SW480 (cell line): Measurements from ENCODE around the gene ATP6V1E1.
A peak's percentile ranks its signal among the peaks of the same experiment; 100 is the strongest.
"Not testable (repeated sequence)": the region's sequence is repeated elsewhere in the genome, so short reads cannot be mapped to it uniquely, and the experiment has no call there.

ENCODE experiments used
- DNase-seq: peaks from one replicate; pipeline ENCODE4 v3.0.0-alpha.2; 2016; ENCODE audit warnings: low spot score

The ATP6V1E1 gene

GRCh38 chr22:17628406-17629172 is at the start of gene ATP6V1E1:
ATP6V1E1 (minus strand) TSS chr22:17628749; CDS start chr22:17628635, 114 bp downstream.
- peak; percentile 95 for DNase-seq

DNA sequence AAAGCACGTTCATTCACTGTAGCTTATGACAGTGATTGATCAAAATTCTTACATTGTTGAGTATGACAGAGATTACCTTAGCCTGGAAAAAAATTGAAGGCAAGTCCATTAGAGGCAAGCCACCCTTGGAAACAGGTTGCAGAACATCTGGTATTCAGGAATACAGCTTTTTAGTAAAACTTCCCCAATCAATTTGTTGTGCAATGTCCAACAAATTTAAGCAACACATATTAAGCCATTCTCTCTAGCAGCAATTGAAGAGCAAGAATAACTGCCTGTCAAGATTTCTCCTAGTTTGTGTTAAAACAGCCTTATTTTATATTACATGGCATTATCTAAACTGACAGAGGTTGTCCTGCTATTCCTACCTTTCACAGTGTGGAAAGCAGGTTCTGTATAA is 47.0 kb upstream of the ATP6V1E1 start:
- DNase-seq, result no peak

DNA sequence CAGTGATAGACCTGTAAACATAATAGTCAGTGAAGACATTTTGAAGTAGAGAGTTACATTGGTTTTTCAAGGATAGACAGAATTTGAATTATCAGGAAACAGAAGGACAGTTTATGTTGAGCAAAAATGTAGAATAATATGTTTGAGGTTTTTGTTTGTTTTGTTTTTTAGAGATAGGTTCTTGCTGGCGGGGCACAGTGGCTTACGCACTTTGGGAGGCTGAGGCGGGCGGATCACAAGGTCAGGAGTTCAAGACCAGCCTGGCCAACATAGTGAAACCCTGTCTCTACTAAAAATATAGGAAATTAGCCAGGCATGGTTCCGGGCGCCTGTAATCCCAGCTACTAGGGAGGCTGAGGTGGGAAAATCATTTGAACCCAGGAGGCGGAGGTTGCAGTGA is 45.6 kb upstream of the ATP6V1E1 start:
- no peak for DNase-seq

DNA sequence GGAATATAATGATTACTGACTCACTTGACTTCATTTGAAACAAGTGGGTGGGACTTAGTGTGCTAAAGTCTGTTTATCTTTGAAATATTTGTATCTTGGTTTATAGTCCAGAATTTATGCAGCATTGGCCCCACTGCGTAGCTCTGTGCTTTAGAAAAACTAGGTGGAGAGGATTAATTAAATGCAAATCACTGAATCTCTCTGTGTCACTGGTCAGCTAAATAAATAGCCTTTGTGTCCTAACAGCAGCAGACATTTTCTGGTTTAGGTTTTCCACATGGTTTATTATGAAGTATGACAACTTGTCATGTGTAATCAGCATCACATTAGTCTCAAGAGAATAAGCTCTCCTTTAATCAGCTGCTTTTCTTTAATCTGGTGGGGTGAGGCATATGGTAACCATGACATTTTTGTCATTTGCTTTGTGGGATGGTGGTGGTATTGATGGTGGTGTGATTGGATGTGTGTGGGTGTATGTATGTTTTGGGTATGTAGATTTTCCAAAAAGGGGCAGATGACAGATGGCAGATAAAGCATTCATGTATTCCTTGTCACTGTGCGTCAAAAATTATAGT is 44.0 kb upstream of the ATP6V1E1 start:
- no peak for DNase-seq

- not testable (repeated sequence) for DNase-seq
These were observed 43.1 kb upstream of the ATP6V1E1 start for GRCh38 chr22:17671521-17672092.

GRCh38 chr22:17665854-17666253 is 37.3 kb upstream of the ATP6V1E1 start:
- DNase-seq, result no peak

DNA sequence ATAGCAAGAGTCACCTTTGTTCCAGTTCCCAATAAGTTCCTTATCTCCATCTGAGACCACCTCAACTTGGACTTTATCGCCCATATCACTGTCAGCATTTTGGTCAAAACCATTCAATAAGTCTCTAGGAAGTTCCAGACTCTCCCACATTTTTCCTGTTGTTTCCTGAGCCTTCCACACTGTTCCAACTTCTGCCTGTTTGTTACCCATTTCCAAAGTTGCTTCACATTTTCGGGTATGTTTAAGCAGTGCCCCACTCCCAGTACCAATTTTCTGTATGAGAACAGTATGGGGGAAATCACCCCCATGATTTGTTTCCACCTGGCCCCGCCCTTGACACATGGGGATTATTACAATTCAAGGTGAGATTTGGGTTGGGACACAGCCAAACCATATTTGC is 36.7 kb upstream of the ATP6V1E1 start:
- DNase-seq, result no peak

GRCh38 chr22:17664414-17665055 is 36.0 kb upstream of the ATP6V1E1 start:
- no peak for DNase-seq

- no peak for DNase-seq
These were observed 28.4 kb upstream of the ATP6V1E1 start for GRCh38 chr22:17656870-17657395.

DNA sequence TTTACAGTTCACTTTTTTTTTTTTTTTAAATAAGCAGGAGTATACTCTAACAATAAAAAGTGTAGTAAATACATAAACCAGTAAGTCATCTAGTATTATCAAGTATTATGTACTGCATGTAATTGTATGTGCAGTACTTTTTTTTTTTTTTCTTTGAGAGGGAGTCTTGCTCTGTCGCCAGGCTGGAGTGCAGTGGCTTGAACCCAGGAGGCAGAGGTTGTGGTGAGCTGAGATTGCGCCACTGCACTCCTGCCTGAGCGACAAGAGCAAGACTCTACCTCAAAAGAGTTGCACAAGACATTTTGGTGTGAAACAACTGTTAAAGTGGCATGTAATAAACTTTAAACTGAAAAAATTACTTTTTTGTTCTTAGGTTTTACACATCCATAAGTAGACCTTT is 26.7 kb upstream of the ATP6V1E1 start:
- no peak for DNase-seq

GRCh38 chr22:17648569-17648968 is 20.0 kb upstream of the ATP6V1E1 start:
- no peak for DNase-seq

GRCh38 chr22:17647991-17648390 is 19.4 kb upstream of the ATP6V1E1 start:
- DNase-seq, result no peak

DNA sequence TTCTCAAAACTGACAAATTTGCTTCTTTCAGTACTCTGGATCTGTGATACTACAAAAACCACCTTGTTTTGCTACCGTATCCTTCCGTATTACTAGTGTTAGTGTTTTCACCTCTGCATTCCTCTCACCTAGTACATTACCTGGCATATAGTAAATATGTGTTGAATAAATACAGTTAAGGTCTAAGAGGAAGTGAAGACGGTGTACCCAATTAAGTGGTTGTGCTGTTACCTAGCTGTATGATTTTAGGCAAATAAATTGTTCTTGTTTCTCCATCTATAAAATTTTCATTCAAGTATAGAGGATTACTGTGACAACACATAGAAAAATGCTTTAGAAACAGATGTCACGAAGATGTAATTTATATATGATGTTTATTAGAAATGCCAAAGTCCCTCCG is 18.9 kb upstream of the ATP6V1E1 start:
- DNase-seq, result no peak

GRCh38 chr22:17642357-17642756 is 13.8 kb upstream of the ATP6V1E1 start:
- not testable (repeated sequence) for DNase-seq

- no peak for DNase-seq
These were observed 12.7 kb upstream of the ATP6V1E1 start for GRCh38 chr22:17641269-17641668.

DNA sequence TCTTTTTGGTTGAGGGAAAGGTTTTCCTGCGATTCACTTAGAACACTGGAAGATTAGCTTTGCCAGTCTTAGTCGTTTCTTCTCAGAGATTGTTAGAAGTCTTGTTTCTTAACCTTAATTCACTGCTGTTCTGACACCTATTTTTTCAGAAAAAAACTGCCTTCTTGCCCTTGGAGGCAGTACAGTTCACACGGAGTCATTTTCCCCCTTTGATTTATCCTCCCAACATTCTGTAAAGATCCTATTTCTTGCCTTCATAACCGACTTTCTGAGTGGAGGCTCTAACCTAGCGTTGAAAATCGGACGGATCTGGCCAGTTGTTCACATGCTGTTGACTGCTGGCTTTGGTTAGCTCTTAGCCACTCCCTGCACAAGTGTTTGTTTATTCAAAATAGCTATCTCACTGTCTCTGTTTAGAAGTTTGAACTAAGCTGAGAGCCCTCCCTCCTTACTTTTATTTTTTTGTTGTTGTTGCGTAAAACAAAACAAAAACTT is 10.7 kb upstream of the ATP6V1E1 start:
- DNase-seq, result peak; percentile 63

DNA sequence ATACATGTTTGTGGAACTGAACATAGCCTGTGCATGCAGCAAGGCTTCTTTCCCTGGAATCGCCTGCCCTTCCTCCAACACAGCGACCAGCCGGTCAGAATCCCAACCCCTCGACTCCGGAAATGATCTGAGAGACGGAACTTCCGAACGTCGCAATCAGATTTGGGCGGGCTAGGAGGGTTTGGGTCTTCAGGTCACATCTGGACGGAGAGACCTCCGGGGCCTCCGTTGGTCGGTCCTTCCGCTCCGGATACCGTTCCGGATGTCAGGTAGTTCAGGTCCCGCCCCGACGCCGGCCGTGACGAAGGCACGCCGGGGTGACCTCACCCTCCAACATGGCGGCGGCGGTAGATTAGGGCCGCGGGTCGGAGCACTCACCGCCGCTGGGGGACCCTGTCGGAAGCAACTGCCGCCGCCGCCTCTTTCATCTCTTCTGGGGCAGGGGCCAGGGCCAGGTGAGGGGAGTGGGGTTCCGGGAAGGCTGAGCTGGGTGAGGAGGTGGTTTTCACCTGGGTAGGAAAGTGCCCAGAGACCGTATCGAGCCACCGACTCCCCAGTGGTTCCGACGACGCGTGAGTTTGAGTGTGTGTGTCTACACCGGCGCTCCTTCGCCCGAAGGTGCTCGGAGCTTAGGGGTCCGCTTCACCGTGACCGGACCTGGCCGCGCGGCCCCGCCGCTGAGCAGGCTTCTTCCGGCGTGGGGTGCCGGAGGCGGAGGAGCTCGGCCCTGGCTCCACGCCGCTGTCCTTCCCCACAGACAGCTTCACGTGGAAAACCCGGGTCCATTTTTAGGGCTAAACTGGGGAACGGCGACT is 10.1 kb upstream of the ATP6V1E1 start, which contains the start of gene BCL2L13:
Gene BCL2L13 (plus strand): TSS at position 326 of the 815 bp plus-strand sequence. CDS start 16,955 bp downstream, outside the sequence.
- DNase-seq, result peak; percentile 88

DNA sequence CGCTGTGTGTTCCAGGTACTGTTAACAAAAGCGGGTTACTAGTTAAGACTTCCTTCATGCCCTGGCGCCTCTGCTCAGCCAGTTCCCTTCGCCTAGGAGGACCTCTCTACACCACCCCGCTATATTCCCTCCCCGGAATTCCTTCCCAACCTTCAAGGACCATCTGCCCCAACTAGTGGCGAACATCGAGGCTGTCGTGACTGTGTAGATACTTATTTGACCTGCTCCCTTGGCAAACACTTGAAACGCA is 9.6 kb upstream of the ATP6V1E1 start:
- no peak for DNase-seq

- no peak for DNase-seq
These were observed 9.1 kb upstream of the ATP6V1E1 start for GRCh38 chr22:17637490-17638181.

GRCh38 chr22:17636850-17637249 is 8.3 kb upstream of the ATP6V1E1 start:
- not testable (repeated sequence) for DNase-seq

- DNase-seq, result no peak
These were observed 6.1 kb upstream of the ATP6V1E1 start for GRCh38 chr22:17634696-17635095.
